Neural crest cell (in vitro differentiated cells): ENCODE data around the gene TMPRSS9. TPM values are rescaled to one million over a fixed set of nuclear protein-coding genes. Genes with fewer than 3 reads are reported as not detected.
"Not testable (repeated sequence)": the region's sequence is repeated elsewhere in the genome, so short reads cannot be mapped to it uniquely, and the experiment has no call there.

Experiments
- DNase-seq: peaks from one replicate; pipeline ENCODE4 v3.0.0; 2021; ENCODE audit warnings: low read depth, mixed read lengths, low spot score
- H3K27ac Mint-ChIP-seq: one replicate; pipeline ENCODE4 v1.8.0; 2021; ENCODE audit warnings: mild to moderate bottlenecking, mixed read lengths; ENCODE audit not compliant: unreplicated experiment
- H3K27me3 Mint-ChIP-seq: 2 replicates; pipeline ENCODE4 v1.8.0; 2021; ENCODE audit warnings: low read depth, mild to moderate bottlenecking, mixed read lengths
- H3K36me3 Mint-ChIP-seq: 2 replicates; pipeline ENCODE4 v1.8.0; 2021; ENCODE audit warnings: low read depth, mild to moderate bottlenecking, mixed read lengths
- H3K4me1 Mint-ChIP-seq: 2 replicates; pipeline ENCODE4 v1.8.0; 2021; ENCODE audit warnings: mixed read lengths
- H3K4me3 Mint-ChIP-seq: one replicate; pipeline ENCODE4 v1.8.0; 2021; ENCODE audit warnings: mild to moderate bottlenecking, mixed read lengths
- H3K9me3 Mint-ChIP-seq: 2 replicates; pipeline ENCODE4 v1.8.0; 2021; ENCODE audit warnings: mixed read lengths
- CTCF ChIP-seq: fragments of 200-600 bp; sonication (generic); conservative IDR thresholded peaks from 2 replicates; pipeline ENCODE4 v1.5.0; 2021; ENCODE audit warnings: antibody characterized with exemption, mild to moderate bottlenecking
- total RNA-seq: library from RNA; stranded (reverse); gene quantifications from 2 replicates; pipeline ENCODE4 v1.2.1, GENCODE V29; 2021

Gene TMPRSS9
- total RNA-seq, 1 donor from 2014 or later, result 0.12 TPM

GRCh38 chr19:2394054-2394441 lies 34.0 kb downstream of the TMPRSS9 start:
- Mint-ChIP-seq H3K27me3 (peaks cover 6% of the 10 kb centered on the region), H3K36me3 (no peaks in the 10 kb centered on the region), H3K4me1 (peaks cover 7% of the 10 kb centered on the region), H3K27ac (no peak overlapping the region), H3K4me3 (no peak overlapping the region), H3K9me3 (peaks cover 2% of the 10 kb centered on the region)
- DNase-seq, result no peak
- no peak for TF ChIP-seq CTCF

GRCh38 chr19:2394442-2395292 lies 34.6 kb downstream of the TMPRSS9 start:
- no peak for DNase-seq
- Mint-ChIP-seq H3K27ac (no peak overlapping the region), H3K27me3 (peaks cover 6% of the 10 kb centered on the region), H3K36me3 (no peaks in the 10 kb centered on the region), H3K9me3 (peaks cover 2% of the 10 kb centered on the region), H3K4me1 (peaks cover 6% of the 10 kb centered on the region), H3K4me3 (no peak overlapping the region)
- no peak for TF ChIP-seq CTCF

GRCh38 chr19:2395293-2395829 lies 35.3 kb downstream of the TMPRSS9 start:
- H3K4me1 Mint-ChIP-seq, H3K27me3 Mint-ChIP-seq, DNase-seq, H3K4me3 Mint-ChIP-seq, H3K27ac Mint-ChIP-seq, H3K9me3 Mint-ChIP-seq, H3K36me3 Mint-ChIP-seq: not testable (repeated sequence)

GRCh38 chr19:2397173-2397572 lies 37.1 kb downstream of the TMPRSS9 start:
- not testable (repeated sequence) for H3K36me3 Mint-ChIP-seq, H3K9me3 Mint-ChIP-seq, H3K27ac Mint-ChIP-seq, H3K4me3 Mint-ChIP-seq, H3K27me3 Mint-ChIP-seq, DNase-seq, H3K4me1 Mint-ChIP-seq

GRCh38 chr19:2398735-2399305 lies 38.8 kb downstream of the TMPRSS9 start:
- no peak overlapping the region for H3K27ac Mint-ChIP-seq
- no peaks in the 10 kb centered on the region for H3K4me1 Mint-ChIP-seq
- no peak overlapping the region for H3K4me3 Mint-ChIP-seq
- no peak for DNase-seq
- no peak for TF ChIP-seq CTCF
- H3K9me3 Mint-ChIP-seq, result no peaks in the 10 kb centered on the region
- no peaks in the 10 kb centered on the region for H3K36me3 Mint-ChIP-seq
- H3K27me3 Mint-ChIP-seq, result no peaks in the 10 kb centered on the region

- peaks cover 3% of the 10 kb centered on the region for H3K9me3 Mint-ChIP-seq
- no peak for TF ChIP-seq CTCF
- no peak overlapping the region for H3K4me3 Mint-ChIP-seq
- no peak for DNase-seq
- no peaks in the 10 kb centered on the region for H3K27me3 Mint-ChIP-seq
- no peak overlapping the region for H3K27ac Mint-ChIP-seq
- H3K36me3 Mint-ChIP-seq, result no peaks in the 10 kb centered on the region
- H3K4me1 Mint-ChIP-seq, result no peaks in the 10 kb centered on the region
Observed at GRCh38 chr19:2399582-2399981, 39.5 kb downstream of the TMPRSS9 start.
